GOT3 (cell line): ENCODE measurements around the gene TPRN.

Experiments used
- DNase-seq: peaks from one replicate; lab custom pipeline; 2025; ENCODE audit warnings: mixed read lengths; lab: John Stamatoyannopoulos, UW

Gene TPRN

DNA sequence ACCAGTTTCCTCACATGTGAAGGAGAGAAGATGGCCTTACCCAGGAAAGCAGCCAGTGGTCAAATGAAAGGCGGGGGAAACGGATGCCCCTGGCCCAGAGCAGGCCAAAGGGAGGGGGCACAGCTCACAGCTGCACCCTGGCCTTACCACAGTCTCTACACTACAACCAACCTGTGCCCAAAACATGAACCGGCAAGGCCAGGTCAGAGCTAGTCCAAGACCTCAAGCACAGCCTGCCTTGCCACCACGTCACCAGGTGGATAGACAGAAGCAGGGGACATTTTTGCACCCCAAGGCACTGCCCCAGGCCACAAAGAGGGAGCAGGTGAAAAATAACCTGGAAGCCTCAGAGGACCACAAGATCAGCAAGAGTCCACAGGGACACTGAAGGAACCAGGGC lies 57.1 kb downstream of the TPRN start:
- DNase-seq, result no peak

DNA sequence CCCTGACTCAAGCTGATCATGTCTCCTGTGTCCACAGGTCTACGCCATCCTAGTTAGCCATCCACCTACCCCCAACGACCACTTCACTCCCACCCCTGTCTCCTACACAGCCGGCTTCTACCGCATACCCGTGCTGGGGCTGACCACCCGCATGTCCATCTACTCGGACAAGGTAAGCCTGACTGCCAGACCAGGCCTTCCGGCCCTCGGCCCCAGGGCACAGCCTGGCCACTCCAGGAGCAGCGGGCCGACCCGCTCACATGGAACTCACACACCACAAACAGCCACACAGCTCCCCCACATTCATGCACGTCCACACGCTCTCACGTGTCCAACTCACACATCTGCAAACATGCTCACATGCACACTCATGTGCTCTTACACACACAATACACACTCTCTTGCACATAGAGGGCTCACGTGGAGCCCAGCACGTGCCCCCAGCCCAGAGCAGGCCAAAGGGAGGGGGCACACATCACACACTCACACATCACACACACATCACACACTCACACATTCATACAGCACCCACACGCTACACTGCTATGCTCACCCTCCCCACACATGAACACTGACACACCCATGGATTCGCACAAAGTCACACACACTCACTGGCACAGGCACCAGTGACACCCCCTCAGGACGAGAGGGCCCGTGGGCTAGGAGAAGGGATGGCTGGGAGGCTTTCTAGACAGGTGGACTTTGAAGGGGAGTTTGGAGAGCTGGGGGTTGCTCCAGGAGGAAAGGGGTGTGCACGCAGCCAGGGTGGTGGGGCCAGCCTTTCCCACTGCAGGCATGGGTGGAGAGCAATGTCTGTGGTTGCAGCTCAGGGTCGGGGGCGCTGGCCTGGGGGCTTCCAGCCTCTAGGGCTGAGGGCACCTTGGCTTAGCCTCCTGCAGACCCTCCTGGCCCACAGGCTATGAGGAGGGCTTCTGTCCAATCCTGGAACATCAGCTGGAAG lies 58.3 kb downstream of the TPRN start:
- DNase-seq, result no peak
